ENCODE measurements around the gene TLCD3B. TPM values are rescaled to one million over a fixed set of nuclear protein-coding genes. Genes with fewer than 3 reads are reported as not detected.
"Not testable (repeated sequence)": the region's sequence is repeated elsewhere in the genome, so short reads cannot be mapped to it uniquely, and the experiment has no call there.

TLCD3B gene
- polyA plus RNA-seq, 10 donors: 0.44 to 1.9 (median 0.95) TPM

DNA sequence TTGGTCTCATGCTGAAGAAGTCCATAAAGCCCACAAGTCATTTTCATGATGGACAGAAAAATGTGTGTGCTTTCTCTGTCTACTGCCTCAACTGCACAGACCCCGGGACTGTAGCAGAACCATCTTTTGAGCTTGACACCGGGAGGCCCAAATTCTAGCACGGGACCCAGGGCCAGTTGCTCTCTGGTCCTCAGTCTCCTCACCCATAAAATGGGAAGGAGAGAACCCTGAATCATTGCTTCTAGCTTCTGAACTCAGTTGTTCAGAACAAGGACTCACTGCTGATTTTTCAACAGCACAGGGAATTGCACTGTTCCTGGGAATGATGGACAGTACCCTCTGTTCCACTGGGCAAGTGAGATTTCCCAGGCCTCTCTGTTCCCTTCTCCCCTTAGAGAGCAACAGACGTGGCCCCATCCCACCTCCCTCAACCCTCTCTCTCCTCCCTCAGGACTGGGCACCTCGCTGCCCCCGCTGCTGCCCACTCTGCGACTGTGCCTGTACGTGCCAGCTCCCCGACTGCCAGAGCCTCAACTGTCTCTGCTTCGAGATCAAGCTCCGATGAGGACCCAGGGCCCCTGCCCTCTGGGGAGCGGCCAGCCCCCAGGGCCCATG, 32.3 kb upstream of the TLCD3B start:
- peak in 1 of 3 donors; percentile 26 for DNase-seq

DNA sequence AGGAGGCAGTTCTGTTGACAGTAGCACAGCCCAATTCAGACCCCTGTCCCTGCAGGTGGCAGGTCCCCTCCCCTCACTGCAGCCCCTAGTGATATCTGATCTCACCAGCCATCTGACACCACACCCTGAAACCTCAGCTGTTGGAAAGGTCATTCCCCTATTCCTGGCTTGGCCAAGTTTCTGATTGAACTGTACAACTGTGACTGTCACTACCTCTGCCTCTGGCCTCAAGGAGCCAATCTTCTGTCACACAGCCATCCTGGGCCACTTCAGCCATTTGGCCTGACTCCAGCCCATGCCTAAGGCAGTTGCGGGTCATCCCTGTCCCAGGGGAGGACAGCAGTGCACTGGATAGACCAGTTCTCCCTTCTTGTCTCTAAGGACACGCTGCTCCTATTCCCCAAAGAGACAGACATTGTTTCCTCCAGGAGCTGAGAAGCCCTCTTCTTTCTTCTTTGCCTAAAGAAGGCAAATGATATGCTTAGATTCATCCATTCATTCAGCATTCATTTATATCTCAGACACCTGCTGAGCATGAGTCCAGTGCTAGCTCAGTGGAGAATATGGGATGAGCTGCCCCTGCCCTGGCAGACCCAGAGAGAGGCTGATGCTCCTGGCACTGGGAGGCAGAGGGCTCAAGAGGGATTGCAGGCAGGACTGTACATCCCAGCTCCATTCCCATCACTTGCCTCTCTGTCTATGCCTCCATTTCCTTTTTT, 29.9 kb upstream of the TLCD3B start:
- DNase-seq: peak; percentile 68 to 82 (median 68)

DNA sequence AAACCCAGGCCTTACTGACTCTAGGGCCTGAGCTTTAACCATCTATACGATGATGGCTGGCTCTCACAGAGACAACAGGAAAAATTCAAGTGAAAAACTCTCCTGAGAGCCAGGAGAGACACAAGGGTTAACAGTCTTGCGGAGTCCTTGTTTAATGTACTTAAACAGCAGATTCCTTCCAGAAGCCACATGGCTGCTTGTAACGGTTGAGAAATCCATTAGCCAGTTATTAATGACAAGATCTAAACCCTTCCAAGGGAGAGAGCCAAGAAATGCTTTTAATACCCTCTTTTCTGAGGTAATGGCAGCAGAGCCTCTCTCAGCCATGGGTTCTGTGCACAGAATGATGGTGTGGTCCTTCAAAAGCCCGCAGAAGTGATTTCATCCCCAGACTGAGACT, 29.3 kb upstream of the TLCD3B start:
- no peak for DNase-seq

DNA sequence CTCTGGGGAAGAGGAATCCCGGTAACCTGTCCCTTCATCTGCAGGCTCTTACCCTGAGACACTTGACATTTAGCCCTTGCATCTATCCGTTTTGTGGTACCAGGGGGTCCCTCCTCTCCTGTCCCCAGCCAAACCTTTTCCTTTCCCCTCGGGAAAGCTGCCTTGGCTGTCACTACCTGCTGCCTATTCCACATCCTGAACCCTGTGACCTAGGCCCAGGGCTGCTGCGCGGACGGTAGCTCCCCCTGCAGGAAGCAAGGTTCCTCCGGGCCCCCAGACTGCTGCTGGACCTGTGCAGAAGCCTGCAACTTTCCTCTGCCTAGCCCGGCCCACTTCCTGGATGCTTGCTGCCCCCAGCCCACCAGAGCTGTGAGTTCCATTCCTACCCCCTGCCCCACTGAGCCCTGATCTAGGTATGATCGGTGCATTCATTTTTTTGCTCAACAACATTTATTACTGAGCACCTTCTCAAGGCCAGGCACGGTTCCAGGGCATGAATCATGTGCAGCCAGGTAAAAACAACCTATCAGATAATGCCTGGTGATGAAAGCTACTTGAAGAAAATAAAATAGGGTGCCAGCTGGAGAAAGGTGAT, 24.0 kb upstream of the TLCD3B start:
- DNase-seq: no peak

DNA sequence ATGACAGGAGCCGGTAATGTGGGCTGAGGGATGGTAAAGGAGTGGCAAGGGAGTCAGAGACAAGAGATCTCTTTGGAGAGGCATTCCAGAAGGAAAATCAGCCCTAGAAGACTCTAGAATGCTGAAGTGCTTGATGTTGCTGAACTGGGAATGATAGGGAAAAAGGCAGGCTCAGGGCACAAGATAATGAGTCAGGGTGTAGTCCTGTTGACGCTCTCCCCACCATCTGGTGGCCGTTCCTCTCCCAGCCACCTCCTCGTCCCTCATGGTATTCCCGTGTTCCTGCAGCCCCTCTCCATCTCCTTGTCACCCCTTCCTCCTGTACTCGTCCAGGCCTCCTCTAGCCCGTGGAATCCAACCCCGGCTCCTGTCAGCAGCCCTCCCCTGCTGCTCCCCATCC, 23.4 kb upstream of the TLCD3B start:
- no peak for DNase-seq

DNA sequence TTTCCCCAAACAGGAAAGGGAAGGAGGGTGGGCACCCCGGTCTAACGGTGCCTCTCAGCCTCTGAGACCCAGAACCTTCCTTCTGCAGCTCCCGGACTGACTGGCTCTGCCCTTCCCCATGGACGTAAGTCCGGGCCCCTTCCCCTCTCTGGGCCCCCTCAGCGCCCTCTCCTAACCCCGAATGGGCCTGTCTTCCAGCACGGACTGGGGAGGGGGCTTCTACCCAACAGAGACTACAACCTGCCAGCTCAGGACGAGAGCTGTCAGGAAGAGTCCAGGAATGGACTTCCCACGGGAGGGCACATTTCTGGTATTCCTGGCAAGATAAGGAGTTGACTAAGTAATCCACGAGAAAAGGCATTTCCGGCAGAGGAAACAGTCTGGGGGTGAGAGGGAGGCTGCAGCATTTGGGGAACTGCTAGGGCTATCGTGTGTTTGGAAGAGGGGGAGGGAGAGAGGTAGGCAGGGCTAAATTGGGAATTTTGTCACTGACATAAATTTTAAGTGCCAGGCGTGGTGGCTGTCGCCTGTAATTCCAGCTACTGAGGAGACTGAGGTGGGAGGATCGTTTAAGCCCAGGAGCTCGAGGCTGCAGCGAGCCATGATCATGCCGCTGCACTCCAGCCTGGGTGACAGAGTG, 22.4 kb upstream of the TLCD3B start:
- no peak for DNase-seq

DNA sequence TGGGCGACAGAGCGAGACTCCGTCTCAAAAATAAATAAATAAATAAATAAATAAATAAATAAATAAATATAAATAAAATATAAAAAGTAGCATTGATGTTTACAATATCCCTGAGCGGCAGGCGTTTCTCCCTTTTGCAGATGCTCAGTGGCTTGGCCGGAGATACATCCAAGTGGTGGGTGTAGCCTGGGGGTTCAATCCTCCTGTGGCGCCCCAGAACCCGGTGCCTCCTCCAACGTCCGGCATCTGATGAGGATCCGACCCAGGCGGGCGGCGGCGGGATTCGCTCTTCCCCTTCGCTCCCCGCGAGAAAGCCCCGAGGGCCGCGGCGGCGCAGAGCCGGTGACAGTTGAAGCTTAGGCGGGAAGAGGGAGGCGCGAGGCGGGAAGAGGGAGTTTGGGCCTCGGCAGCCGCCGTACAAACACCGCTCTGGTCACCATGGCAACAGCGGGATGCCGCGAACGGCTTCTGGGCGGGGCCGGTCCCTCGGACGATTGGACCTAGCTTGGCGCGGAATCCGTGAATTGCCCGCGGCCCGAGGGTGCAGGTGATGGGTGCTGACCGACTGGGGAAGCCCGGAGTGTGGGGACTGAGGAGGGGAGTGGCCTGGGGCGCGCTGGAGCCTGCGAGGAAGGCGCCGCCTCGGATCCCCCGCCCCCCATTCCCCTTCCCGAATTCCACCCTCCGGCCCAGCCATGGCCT, 21.8 kb upstream of the TLCD3B start:
- peak; percentile 90 to 97 (median 93) for DNase-seq

DNA sequence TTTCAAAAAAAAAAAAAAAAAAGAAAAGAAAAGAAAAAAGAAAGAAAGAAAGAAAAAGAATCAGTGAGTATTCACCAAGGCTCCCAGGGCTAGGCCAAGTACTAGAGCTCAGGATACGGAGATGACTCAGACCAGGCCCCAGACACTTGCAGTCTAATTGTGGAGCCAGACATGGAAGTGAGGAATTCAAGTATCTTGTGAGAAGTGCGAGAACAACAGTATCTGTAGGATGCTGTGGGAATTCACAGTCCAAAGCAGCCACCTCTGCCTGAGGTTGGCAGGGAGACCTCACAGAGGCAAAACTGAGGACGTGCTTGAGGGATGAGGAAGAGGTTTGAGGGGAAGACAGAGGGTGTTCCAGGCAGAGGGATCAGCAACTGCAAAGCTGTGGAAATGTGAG, 20.4 kb upstream of the TLCD3B start:
- no peak for DNase-seq

DNA sequence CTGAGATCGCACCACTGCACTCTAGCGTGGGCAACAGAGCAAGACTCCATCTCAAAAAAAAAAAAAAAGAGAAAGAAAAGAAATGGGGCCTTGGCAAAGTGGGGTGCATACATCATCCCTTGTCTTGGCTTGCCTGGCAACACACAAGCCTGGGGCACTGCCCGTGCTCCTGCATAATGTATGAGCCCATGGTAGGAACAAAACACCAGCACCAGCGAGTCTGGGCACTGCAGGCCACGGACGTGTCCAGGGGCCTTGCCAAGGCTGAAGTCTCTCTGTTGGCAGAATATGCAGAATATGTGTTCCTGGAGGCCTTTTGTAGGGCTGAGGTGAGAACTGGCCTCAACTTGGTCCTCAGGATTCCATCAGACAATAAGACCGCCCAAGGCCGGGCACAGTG, 18.8 kb upstream of the TLCD3B start:
- DNase-seq: no peak

DNA sequence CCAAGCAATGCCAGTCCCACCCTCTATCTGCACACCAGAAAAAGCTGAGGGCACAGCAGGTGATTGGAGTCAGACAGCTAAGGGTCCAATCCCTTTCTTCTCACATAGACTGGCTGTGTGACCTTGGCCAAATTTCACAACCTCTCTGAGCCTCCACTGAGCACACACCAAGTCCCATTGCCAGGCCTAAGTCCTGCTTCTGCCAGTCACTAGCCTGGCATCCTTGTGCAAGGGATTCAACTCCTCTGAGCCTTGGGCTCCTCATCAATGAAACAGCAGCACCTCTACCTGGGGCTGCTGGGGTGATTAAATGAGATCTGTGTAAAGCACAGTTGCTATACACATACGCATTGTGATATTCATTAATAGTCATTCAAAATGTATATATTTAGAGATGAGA, 15.5 kb upstream of the TLCD3B start:
- no peak for DNase-seq

DNA sequence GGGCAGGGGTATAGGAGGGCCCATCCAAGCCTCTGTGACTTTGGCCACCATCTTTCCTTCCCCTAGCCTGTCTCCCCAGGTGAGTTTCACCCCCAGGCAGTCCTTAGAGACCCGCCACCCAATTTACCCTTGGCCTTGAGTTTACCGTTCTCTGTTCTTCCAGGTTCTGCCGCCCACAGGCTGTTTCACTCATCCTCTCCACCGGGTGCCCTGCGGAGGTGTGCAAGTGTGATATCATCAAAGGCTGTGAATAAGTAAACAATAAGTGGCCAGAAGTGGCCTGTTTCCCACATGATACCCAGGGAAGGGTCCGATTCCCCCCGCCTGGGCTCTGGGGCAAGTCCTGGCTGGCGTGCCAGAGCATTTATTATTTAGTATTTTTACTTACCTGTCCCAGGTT, 15.1 kb upstream of the TLCD3B start:
- no peak for DNase-seq

DNA sequence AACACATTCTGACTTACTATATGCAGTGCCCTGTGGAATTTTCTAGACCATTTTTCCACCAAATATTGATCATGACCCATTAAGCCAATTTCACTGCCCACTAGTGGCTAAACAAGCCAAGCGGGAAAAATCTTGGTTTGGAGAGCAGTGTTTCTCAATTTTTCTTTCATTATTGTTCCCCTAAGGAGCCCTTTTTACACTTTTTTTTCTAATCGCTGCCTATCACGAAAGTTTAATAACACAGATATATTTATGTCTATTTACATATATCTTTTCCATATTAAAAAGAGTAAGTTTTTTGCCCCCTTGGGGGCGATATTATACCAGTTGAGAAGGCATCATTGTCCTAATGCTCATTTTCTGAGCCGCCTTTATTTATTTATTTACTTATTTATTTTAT, 10.8 kb upstream of the TLCD3B start:
- DNase-seq: peak in 1 of 3 donors; percentile 45

DNA sequence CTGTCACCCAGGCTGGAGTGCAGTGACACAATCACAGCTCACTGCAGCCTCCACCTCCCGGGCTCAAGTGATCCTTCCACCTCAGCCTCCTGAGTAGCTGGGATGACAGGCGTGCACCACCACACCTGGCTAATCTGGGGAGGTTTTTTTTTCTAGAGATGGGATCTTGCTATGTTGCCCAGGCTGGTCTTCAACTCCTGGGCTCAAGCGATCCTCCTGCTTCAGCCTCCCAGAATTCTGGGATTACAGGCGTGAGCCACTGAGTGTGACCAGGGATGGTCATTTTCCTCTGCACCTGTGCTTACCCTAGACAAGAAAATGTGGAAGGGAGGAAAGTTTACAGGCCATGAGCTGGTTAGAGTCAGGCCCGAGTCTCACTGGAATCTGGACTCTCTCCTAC, 9.6 kb upstream of the TLCD3B start:
- DNase-seq: not testable (repeated sequence)

DNA sequence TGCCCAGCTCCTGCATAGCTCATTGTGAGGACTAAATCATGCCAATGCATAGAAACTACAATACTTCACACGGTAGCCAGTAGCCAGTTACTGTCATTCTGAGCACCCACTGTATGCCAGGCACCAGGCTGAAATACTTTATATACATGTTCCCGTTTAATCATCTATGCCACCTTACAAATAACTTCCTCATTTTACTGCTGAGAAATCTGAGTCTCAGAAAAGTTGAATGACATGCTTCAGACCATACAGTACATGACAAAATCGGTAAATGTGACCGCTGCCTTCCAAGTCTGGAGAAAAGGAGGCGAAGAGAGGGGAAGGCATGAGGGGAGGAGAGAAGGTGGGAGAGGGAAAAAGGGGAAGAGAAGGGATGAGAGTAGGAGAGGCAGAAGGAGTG, 9.2 kb upstream of the TLCD3B start:
- DNase-seq: no peak

DNA sequence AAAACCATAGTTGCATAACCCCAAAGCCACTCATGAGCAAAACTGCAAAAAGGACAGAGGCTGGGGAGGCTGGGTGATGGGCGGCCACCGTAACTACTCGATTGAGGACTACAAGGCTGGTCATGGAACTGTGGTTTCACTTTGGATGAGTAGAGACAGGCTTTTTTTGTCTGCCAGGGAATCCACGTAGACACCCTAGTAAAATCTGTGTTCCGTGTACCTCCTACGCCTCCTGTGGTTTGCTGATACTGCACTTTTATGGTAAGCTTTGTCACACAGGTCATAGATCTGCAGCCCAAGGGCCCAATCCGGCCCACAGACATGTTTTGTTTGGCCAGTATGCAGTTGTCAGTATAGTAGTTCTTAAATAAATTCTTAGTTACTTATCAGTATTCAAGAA, 2.2 kb upstream of the TLCD3B start:
- no peak for DNase-seq

DNA sequence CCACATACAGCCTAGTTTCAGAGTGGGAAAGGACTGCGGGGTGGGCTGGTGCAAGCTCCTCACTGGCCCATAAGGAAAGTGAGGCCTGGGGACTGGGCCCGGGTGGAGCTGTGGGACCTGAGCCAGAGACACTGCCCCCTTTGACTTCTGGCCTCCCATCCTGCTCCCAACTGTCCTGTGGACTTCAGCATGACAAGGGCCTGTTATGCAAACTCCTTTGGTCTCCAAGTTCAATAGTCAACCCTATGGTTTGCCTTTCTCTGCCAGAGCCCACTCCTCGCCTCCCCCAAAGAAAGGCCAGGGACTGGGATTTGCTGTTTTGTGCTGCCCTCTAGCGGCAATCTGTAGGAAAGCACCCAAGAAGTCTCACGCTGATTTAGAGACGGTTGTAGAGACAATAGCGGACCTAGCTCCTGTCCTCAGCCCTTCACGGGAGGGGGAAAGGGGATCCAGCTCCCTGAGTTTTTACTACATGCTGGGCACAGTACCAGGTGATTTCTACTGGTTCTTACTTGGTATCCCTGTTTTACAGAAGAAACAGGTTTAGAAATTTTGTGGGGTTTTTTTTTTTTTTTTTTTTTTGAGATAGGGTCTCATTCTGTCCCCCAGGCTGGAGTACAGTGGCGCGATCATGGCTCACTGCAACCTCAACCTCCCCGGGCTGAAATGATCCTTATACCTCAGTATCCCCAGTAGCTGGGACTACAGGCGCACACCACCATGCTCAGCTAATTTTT, 1.2 kb upstream of the TLCD3B start:
- peak in 2 of 3 donors; percentile 50 for DNase-seq

DNA sequence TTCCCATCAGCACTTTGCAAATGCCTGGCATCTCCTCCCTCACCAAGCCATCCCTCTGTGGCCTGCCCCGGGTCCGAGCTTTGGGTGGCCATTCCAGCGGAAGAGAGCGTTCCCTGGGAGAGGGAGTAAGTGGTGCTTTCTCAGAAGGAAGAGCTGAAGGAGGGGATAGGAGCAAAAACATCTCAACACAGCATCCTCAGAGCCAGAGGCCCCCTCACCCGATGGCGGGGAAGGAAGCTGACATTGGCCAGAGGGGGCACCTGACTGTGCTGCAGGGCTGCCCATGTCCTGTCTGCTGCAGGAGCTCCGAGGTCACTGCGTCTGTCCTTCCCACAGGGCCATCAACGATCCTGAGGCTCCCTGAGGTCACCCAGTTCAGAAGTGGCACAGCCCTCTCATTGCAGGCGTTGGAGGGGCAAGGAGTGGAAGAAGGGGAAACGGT, 427 bp upstream of the TLCD3B start:
- no peak for DNase-seq

DNA sequence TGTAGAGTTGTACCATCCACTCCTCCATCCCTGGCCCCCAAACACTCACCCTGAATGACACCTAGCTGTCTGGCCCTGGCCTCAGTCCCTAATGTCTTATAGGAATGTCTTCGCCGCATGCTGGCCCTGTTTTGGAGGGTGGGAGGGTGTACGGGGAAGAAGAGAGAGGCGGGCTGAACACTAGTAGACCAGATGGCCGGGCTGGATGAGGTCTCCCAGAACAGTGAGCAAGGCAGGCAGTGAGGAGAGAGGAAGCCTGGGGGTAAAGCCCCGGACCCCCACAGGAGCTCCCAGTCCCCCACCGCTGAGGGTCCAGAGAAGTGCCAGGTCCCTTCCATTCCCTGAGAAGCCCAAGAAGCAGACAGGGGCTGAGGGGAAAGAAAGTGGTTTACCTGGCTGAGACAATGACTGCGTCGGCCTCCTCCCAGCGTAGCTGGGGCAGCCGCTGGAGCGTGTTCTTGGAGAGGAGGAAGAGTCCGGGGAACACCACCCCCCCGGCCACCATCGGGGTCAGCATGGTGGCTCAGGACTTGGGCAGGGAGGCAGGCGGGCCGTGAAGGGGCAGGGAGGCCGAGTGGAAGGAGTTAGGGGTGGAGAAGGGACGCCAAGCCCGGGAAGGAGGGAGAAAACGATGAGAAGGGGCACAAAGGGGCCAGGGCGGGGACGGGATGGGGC, 923 bp downstream of the TLCD3B start:
- DNase-seq: no peak

DNA sequence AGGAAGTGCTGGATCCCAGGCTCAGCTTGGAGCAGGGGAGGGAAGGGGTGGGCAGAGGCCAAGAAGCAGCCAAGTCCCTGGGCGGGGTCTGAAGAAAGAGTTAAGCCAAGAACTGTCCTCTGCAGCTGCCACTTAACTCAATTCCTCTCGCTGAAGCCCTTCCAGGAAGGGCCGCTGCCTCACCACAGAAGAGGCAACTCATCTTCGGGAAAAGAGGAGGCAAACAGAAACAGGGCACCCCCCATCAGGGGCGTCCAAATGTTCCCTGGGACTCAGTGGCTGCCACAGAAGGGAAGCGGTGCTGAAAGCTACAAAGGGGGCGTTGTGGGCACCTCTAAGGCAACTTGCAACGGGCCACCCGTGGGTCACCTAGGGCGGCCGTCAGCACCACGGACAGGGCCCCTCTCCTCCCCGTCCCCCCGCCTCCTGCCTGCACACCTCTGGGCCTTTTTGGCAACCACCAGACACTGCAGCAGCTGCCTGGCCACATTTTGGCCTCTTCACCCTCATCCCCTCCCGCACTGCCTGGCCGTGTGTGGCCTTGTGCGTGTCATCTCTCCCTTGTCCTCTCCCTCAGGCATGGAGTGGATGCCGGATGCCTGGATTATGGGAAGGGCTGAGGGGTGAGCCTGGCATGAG, 2.5 kb downstream of the TLCD3B start:
- DNase-seq: peak in 2 of 3 donors; percentile 46 to 61

Data from muscle of back (tissue), 11 donors.